Measurements from ENCODE around the gene TTC23L. TPM values are rescaled to one million over a fixed set of nuclear protein-coding genes. Genes with fewer than 3 reads are reported as not detected.
"Not testable (repeated sequence)": the region's sequence is repeated elsewhere in the genome, so short reads cannot be mapped to it uniquely, and the experiment has no call there.

Gene TTC23L, protein sequence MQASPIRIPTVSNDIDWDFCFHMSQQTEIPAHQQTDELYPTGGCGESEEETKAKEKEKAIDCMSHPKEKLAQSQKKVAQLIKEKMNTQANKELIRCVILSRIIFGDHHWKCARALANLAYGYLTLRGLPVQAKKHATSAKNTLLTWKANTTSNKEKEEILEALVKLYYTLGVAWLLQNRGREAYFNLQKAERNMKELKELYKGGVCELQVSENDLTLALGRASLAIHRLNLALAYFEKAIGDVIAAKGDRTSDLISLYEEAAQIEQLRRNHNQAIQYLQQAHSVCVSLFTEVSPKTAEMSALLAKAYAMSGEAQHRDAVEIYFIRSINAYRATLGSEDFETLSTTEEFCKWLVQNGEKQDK
- not detected in 2 replicates for total RNA-seq
- 0.05 TPM for polyA plus RNA-seq (2012)

DNA sequence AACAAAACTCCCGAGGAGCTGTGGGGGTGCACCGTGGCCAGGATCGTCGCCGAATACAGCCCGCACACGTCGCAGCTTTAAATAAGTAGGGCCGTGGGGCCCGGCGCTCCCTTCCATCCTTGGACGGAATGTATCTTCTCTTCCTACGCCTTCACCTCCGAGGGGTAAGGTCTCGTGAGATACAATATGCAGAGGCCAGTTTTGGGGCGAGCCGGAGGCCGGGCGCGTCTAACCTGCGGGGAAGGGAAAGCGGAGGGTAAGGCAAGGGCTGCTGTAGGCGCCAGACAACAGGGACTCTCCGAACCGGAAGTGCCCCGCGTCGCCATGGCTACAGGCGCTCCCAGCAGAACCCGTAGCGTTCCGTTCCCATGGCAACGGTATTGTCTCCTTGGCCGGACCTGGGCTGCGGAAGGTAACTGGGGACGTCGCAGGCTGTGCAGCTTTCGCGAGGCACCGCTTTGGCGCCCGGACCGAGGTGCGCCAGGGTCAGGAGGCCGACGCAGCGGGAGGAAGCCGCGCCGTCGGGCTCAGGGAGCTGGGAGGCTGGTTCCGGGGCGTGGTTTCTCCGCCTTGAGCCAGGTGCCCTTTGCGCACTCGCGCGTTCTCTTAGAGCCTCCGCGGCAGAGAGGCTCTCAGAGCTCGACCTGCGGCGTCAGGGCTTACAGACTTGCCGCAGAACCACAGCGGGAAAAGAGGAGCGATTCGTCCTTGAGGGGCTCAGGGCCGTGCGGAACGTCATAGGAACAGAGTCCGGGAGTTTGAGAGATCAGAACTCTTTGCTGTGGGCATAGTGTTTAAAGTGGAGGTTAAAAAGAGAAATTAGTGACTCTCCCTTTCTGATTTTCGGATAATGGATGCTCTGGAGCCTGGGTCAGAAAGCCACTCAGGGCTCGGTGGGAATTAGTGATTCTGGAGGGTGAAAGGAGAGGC, at the start of gene TTC23L:
Gene TTC23L (plus strand): TSS at position 380 of the 930 bp plus-strand sequence. CDS start 1,508 bp downstream, outside the sequence.
- peak; percentile 83 for DNase-seq (ENCODE audit: low read depth)

- no peak for DNase-seq (ENCODE audit: low read depth)
These were observed 49.3 kb upstream of the TTC23L start for GRCh38 chr5:34789639-34790038.

GRCh38 chr5:34790069-34790468, 48.9 kb upstream of the TTC23L start:
- no peak for DNase-seq (ENCODE audit: low read depth)

DNA sequence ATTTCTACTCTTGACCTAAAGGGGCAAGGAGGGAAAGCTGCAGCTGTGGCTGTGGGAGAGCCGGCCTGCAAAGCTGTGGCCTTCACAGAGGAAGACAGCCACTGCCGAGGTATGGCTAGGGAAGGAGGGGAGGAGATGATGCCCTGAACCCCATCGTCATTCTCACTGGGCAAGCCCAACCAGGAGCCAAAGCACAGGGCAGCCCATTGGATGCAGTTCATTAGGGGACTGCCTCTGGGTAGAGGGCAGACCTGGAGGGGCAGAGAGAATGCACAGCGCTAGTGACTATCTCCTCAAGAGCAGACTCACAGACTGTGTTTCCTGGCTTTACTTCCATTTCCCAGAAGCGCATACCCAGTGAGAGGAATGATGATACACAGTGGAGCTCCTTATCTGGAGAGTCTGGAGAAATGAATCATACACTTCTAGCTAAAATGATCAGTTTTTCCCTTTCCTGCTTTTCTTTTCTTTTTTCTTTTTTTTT, 47.2 kb upstream of the TTC23L start:
- DNase-seq (ENCODE audit: low read depth): peak; percentile 54

GRCh38 chr5:34802834-34803563, 36.0 kb upstream of the TTC23L start:
- DNase-seq (ENCODE audit: low read depth): peak; percentile 51

- no peak for DNase-seq (ENCODE audit: low read depth)
These were observed 34.8 kb upstream of the TTC23L start for GRCh38 chr5:34803974-34804732.

DNA sequence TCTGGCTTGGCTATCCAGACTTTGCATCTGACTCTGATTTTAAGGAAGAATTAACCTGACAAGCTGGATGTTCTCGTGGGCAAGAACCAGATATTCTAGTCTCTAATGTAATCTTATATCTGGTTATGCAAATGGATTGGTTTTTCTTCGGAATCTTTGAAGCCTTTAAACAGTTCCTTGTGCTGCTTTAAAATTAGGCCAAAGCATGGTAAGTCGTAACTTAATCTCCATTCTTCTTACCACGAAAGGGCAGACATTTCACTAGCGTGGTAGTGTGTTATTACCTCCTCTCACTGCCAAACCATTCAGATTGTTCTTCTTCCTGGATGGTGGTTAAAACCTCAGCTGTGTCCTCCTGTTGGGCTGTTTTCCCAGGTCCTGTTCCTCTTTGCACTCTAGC, 34.1 kb upstream of the TTC23L start:
- DNase-seq (ENCODE audit: low read depth): peak; percentile 88

GRCh38 chr5:34806532-34806931, 32.4 kb upstream of the TTC23L start:
- DNase-seq (ENCODE audit: low read depth): no peak

GRCh38 chr5:34811706-34812105, 27.3 kb upstream of the TTC23L start:
- no peak for DNase-seq (ENCODE audit: low read depth)

GRCh38 chr5:34813509-34813908, 25.5 kb upstream of the TTC23L start:
- DNase-seq (ENCODE audit: low read depth): no peak

GRCh38 chr5:34817558-34818351, 21.2 kb upstream of the TTC23L start:
- DNase-seq (ENCODE audit: low read depth): no peak

- no peak for DNase-seq (ENCODE audit: low read depth)
These were observed 20.2 kb upstream of the TTC23L start for GRCh38 chr5:34818717-34819116.

GRCh38 chr5:34820593-34820992, 18.4 kb upstream of the TTC23L start:
- no peak for DNase-seq (ENCODE audit: low read depth)

DNA sequence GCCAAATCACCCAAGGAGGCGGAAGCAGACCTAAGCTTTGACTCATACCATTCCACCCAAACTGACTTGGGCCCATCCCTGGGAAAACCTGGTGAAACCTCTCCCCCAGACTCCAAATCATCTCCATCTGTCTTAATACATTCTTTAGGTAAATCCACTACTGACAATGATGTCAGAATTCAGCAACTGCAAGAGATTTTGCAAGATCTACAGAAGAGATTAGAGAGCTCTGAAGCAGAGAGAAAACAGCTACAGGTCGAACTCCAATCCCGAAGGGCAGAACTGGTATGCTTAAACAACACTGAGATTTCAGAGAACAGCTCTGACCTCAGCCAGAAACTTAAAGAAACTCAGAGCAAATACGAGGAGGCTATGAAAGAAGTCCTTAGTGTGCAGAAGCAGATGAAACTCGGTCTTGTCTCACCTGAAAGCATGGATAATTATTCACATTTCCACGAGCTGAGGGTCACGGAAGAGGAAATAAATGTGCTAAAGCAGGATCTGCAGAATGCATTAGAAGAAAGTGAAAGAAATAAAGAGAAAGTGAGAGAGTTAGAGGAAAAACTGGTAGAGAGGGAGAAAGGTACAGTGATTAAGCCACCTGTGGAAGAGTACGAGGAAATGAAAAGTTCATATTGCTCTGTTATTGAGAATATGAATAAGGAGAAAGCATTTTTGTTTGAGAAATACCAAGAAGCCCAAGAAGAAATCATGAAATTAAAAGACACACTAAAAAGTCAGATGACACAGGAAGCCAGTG, 15.8 kb upstream of the TTC23L start:
- DNase-seq (ENCODE audit: low read depth): no peak

- DNase-seq (ENCODE audit: low read depth): peak; percentile 69
These were observed 12.6 kb upstream of the TTC23L start for GRCh38 chr5:34826347-34826746.

DNA sequence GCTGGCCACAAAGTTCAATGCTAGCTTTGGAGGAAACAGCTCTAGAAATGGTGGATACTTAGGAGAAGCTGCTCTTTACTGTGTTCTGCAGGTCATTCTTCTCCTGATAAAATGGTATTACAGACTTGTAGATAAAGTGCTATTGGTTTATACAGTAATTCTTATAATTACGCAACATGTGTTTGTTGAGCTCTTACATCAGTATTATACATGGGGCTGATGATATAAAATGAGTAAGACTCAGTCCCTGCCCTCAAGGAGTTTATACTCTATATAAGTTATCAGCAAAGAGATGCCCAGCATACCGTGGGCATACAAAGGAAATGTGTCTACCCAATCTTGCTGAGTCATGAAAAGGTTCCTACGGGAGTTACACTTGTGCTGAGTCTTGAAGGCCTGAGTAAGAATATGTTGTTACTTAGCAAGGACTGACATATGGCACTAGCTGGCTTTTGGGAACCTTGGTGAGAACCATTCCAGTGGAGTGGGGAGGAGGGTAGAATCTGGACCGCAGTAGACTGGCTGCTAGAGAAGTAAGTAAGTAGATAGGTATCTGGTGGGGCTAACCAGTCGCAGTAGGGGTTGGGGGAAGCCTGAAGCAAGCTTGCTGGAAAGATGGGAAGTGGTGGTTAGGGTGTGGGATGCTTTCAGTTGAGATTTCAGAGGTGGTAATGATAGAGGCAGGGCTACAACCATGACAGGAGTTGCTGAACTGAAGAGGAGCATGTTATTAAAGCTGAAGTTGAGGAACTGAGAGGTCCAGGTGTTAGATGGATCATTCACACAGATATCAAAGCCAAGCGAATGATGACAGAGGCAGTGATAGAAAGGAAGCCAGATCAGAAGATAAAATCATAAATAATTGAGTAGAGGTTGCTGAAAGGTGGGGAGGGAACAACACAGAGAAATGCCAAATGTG, 11.1 kb upstream of the TTC23L start:
- DNase-seq (ENCODE audit: low read depth): no peak

DNA sequence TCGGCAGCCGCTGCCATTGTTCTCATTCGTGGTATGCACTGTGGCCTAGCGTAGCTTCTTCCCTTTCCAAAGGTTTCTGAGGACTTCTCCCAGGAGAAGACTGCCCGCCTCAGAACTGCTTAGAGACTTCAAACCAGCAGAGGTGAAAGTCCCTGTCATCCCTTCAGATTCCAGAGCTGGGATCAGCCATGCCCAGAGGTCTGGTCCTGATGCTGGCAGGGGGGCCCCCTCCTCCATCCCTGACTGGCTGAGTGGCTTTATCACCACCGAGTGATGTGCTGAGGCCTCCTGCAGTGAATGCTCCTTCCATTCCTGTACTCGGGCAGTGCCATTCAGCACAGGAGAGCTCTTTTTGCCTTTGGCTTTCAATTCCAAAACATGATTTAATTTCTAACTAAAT, 8.1 kb upstream of the TTC23L start:
- not testable (repeated sequence) for DNase-seq (ENCODE audit: low read depth)

- no peak for DNase-seq (ENCODE audit: low read depth)
These were observed 7.7 kb upstream of the TTC23L start for GRCh38 chr5:34831303-34831702.

Measured in myocyte (in vitro differentiated cells).